ENCODE measurements around the gene APLNR.

APLNR gene

GRCh38 chr11:57224128-57224527 lies 12.9 kb downstream of the APLNR start:
- Histone ChIP-seq H3K4me3 (no peak overlapping the region), H3K27ac (no peak overlapping the region)

DNA sequence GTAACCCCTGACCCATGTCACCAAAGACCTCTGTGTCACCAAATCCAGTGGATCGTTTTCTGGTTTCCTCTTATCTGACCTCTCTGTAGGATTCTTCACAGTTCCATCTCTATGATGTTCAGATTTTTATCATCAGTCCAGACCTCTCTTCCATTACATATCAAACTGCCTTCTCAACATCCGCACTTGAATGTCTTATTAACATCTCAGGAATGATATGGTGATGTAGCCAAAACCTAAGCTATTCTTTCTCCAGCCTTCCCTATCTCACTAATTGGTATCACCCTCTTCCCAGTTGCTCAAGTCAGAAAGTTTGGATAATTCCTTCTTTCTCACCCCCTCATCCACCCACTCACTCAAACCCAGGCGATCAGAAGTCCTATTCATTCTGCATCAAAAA lies 13.4 kb downstream of the APLNR start:
- Histone ChIP-seq H3K27ac (no peak overlapping the region), H3K4me3 (no peak overlapping the region)

- H3K4me3 ChIP-seq, result no peak overlapping the region
- H3K27ac ChIP-seq, result no peak overlapping the region
These were observed 14.8 kb downstream of the APLNR start for GRCh38 chr11:57222239-57222638.

- H3K27ac ChIP-seq, result peak overlapping the region in 2 of 21 experiments; percentile 2 to 10
- no peak overlapping the region for H3K4me3 ChIP-seq
These were observed 17.9 kb downstream of the APLNR start for GRCh38 chr11:57219021-57219627.

DNA sequence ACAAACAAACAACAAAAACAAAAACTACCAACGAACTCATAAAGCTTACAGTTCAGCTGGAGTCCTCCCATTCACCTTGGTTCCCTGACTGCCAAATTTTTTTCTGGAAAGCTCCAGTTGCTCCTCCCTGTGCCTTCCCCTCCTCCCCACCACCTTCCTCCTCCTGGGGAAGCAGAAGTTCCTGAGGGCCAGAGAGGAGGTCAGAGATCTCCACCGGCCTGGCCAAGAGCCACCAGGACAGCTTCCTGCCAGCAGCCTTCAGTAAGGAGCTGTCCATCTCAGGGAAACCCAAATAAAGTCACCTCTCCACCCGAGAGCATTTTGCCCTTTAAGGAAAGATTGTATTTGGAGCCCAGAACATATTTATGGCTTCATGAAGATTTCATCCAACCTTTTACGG lies 20.0 kb downstream of the APLNR start:
- H3K4me3 ChIP-seq, result no peak overlapping the region
- H3K27ac ChIP-seq, result no peak overlapping the region

DNA sequence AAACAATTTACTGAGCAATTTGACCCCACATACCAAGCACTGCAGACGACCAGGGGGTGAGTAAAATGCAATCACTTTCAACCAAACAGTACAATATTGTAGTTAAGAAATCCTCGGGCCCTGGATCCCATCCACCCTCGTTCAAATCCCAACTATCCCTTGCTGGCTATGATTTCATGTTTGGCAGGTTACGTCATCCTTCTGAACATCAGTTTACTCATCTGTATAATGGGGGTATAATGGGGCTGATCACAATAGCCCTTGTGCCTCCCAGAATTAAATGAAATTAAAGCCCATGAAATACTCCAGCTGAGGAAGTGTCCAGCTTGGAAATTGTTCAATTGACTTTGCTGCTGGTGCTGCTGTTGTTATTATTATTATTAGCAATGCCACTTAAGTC lies 20.6 kb downstream of the APLNR start:
- no peak overlapping the region for H3K27ac ChIP-seq
- no peak overlapping the region for H3K4me3 ChIP-seq

GRCh38 chr11:57214494-57214893 lies 22.6 kb downstream of the APLNR start:
- H3K27ac ChIP-seq, result peak overlapping the region in 5 of 21 experiments; percentile 5 to 83 (median 59)
- no peak overlapping the region for H3K4me3 ChIP-seq

- Histone ChIP-seq H3K4me3 (no peak overlapping the region), H3K27ac (peak overlapping the region in 5 of 21 experiments; percentile 5 to 83 (median 59))
These were observed 23.0 kb downstream of the APLNR start for GRCh38 chr11:57214098-57214417.

DNA sequence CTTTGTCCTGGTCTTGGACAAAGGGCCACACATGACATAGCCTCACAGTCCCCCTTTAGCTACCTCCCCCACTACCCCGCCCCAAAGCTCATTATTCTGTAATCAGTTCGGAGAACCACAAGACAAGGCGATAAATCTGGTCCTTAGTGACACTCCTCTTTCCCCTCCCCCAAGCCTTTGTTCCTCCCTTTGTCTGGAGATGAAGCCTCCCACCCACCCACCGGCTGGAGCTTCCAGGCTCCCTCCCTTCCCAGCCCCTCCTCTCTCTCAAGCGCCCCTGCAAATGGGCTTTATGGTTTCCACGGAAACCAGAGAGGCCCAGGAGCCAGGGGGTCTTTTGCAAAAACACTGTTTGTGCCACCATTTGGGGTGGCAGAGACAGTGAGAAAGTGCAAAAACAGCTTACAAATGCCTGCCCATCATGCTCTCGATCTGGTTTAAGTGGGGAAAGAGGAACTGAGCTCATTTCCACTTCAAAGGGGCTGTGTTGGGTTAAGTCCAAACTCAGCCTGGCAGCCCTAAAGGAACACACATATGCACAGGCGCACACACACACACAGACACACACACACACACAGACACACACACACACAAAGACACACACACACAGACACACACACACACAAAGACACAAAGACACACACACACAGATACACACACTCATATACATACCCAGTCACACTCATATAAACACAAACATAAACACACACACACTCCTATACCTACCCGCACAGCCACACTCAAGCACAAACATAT lies 23.5 kb downstream of the APLNR start:
- H3K27ac ChIP-seq, result peak overlapping the region in 14 of 21 experiments; percentile 5 to 83 (median 32)
- H3K4me3 ChIP-seq, result no peak overlapping the region

GRCh38 chr11:57210781-57211180 lies 26.3 kb downstream of the APLNR start:
- H3K27ac ChIP-seq, result no peak overlapping the region
- H3K4me3 ChIP-seq, result no peak overlapping the region

DNA sequence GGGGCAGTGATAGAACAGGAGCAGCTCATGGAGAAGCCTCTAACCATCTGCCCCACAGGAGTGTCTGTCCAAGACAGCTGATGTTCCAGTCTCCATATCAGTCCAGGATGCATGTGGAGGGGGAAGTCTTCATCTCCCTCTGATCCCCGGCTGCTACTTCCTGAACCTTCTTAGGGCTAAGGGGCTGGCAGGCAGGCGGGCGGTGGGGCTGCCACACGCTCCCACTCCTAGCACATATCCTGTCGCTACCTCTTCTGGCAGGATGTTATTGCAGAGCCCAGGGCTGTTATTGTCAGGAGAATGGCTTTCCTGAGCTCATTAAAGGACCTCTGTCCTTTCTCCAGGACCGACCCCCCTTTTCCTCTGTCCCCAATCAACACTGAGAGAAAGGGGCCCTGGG lies 29.9 kb downstream of the APLNR start:
- Histone ChIP-seq H3K27ac (peak overlapping the region in 1 of 21 experiments; percentile 54), H3K4me3 (no peak overlapping the region)

GRCh38 chr11:57205041-57205641 lies 31.9 kb downstream of the APLNR start:
- Histone ChIP-seq H3K27ac (peak overlapping the region in 1 of 21 experiments; percentile 14), H3K4me3 (no peak overlapping the region)

DNA sequence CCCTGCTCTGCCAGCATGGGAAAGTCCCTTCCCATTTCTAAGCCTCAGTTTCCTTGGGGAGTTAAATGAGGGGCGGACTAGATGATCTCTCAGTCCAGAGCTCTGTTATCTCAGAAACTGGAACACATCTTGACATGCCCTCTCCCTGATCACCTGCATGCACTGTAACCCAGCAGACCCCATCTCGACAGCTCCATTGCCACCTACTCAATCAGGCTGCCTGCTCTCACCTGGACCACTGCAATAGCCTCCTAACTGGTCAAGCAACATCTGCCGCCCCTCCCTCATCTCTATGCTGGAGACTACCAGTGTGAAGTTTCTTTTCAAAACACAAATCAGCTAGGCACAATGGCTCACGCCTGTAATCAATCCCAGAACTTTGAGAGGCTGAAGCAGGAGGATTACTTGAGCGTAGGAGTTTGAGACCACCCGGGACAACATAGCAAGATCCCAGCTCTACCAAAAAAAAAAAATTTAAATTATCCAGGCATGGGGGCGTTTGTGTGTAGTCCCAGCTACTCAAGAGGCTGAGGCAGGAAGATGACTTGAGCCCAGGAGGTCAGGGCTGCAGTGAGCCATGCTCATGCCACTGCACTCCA lies 33.1 kb downstream of the APLNR start:
- Histone ChIP-seq H3K27ac (peak overlapping the region in 1 of 21 experiments; percentile 25), H3K4me3 (no peak overlapping the region)

- Histone ChIP-seq H3K27ac (peak overlapping the region in 4 of 21 experiments; percentile 8 to 35 (median 25)), H3K4me3 (no peak overlapping the region)
These were observed 33.7 kb downstream of the APLNR start for GRCh38 chr11:57203359-57203758.

DNA sequence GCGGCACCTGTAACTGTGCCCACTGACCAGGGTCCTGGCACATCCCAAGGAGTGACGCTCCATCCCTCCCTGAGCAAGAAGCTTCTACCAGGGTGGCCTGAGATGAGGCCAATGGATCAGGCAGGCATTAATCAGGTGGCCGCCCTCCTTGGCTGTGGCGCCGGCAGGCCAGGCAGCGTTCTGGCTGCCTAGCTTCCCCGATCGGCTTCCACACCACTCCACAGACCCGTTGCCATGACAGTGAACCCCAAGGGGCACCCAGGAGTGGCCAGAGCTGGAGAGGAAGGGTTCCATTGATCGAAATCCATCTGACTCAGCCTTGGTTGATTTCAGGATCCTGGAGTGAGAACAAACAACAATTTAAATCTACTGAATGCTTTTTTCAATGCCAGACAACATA lies 34.8 kb downstream of the APLNR start:
- no peak overlapping the region for H3K4me3 ChIP-seq
- H3K27ac ChIP-seq, result peak overlapping the region in 2 of 21 experiments; percentile 35 to 64

- Histone ChIP-seq H3K27ac (peak overlapping the region in 3 of 21 experiments; percentile 45 to 64 (median 51)), H3K4me3 (no peak overlapping the region)
These were observed 36.1 kb downstream of the APLNR start for GRCh38 chr11:57200917-57201316.

DNA sequence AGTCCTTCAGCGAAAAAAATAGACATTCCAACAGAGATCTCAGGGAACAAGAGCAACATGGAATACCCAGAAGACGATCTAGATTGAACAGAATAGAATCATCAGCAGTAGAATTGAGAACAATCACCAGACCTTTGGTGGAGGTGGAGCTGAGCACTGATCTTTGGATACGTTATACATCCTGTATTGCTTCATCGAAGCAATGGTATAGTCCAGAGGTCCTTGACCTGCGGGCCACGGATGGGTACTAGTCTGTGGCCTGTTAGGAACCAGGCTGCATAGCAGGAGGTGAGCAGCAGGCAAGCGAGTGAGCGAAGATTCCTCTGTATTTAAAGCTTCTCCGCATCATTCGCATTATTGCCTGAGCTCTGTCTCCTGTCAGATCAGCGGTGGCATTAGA lies 37.7 kb downstream of the APLNR start:
- Histone ChIP-seq H3K27ac (no peak overlapping the region), H3K4me3 (no peak overlapping the region)

DNA sequence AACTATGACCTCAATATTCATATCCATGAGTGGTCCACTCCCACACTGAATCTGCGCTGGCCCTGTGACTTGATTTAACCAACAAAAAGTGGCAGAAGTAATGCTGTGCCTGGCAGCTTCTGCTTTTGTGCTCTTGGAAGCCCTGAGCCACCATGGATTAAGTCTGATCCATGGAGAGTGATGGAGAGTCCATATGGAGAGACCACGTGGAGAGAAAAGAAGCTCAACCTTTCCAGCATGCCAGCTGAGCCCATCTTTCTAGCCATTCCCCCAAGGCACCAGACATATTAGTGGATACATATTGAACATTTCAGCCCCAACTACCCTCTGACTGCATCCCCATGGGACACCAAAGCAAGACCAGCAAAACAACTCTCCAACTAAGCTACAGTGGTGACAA lies 39.3 kb downstream of the APLNR start:
- no peak overlapping the region for H3K27ac ChIP-seq
- H3K4me3 ChIP-seq, result no peak overlapping the region

- Histone ChIP-seq H3K27ac (no peak overlapping the region), H3K4me3 (no peak overlapping the region)
These were observed 40.5 kb downstream of the APLNR start for GRCh38 chr11:57196596-57196995.

DNA sequence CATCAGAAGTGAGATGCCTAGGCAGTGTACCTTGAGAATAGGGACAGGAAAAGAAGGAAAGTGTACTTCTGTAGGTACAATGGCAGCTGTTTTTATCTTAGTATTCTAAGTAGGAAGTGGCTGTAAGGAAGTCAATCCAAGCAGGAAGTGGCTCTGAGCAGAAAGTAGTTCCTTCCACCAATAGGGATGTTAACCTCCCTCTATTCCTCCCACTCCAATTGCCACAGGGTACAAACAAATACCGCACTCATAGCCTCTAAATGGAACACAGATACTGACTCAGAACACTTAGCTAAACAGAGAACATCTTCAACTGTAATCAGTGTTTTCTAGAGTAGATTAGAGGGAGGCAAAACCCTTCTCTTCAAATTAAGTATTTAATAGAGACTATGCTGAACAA lies 44.7 kb downstream of the APLNR start:
- Histone ChIP-seq H3K27ac (no peak overlapping the region), H3K4me3 (no peak overlapping the region)

All from skin epidermis (tissue), 12 donors.